ENCODE measurements around the gene CHMP1A.

- TF ChIP-seq ZNF274 (IDR thresholded peaks at IDR 0.05; ENCODE audit: low read depth, low read length) (no peak), YY1 (IDR thresholded peaks at IDR 0.05; ENCODE audit: insufficient read depth, insufficient read length) (no peak), SUZ12 (IDR thresholded peaks at IDR 0.05; ENCODE audit: extremely low read depth, insufficient read depth, insufficient read length) (no peak)
Observed at GRCh38 chr16:89693289-89693731, 35.8 kb upstream of the CHMP1A start.
